B cell (primary cell): ENCODE data around the gene TMTC3. TPM values are rescaled to one million over a fixed set of nuclear protein-coding genes. Genes with fewer than 3 reads are reported as not detected.

Source experiments
- ATAC-seq: fragments of 200-7000 bp; cut with Tn5 transposase; one replicate; pipeline ENCODE4 v1.10.0; 2021; ENCODE audit warnings: low read depth, mild to moderate bottlenecking, moderate number of reproducible peaks, moderate library complexity
- CTCF ChIA-PET: fragments of 350-600 bp; sonication (Branson Sonifier 250); formaldehyde crosslinking; loops from one replicate; lab custom pipeline; 2021; ENCODE audit warnings: antibody characterized with exemption, inconsistent platforms; lab: Charles Lee
- POLR2A ChIA-PET: fragments of 350-600 bp; sonication (Branson Sonifier 250); formaldehyde crosslinking; loops from one replicate; lab custom pipeline; 2021; ENCODE audit warnings: antibody characterized with exemption; lab: Charles Lee
- DNase-seq: peaks from one replicate; pipeline ENCODE4 v3.0.0; 2013
- H2AFZ ChIP-seq: 2 replicates; pipeline ENCODE4 v1.6.1; 2012; ENCODE audit warnings: mild to moderate bottlenecking, low read depth, low read length; ENCODE audit not compliant: insufficient read depth, poor library complexity, severe bottlenecking
- H3K27ac ChIP-seq, 2 donors: 1 replicate in 1 of 2; 2 replicates in 1 of 2; pipeline ENCODE4 v1.5.1; 2012 to 2013; ENCODE audit warnings: low read length in 2 of 2, mild to moderate bottlenecking in 2 of 2, moderate library complexity in 1 of 2
- H3K27me3 ChIP-seq, 4 experiments: fragments of 200-600 bp in 1 of 4; sonication (generic) in 1 of 4; replicated peaks in 1 of 4; 1 replicate in 2 of 4; 2 replicates in 2 of 4; pipeline versions ENCODE4 v1.6.1 to v1.7.0; 2013 to 2016; ENCODE audit warnings: low read length in 3 of 4, mild to moderate bottlenecking in 2 of 4, mixed read lengths in 1 of 4, moderate library complexity in 1 of 4; ENCODE audit not compliant: insufficient read depth in 4 of 4, control insufficient read depth in 3 of 4; ENCODE audit errors: control extremely low read depth in 1 of 4
- H3K36me3 ChIP-seq, 2 experiments: replicated peaks in 1 of 2; 1 replicate in 1 of 2; 2 replicates in 1 of 2; pipeline versions ENCODE4 v1.6.1 to v1.7.1; 2013; ENCODE audit warnings: low read length in 1 of 2; ENCODE audit not compliant: insufficient read depth in 2 of 2, control insufficient read depth in 1 of 2; ENCODE audit errors: control extremely low read depth in 1 of 2, extremely low read depth in 1 of 2
- H3K4me1 ChIP-seq, 2 donors: fragments of 200-600 bp in 1 of 2; sonication (generic) in 1 of 2; 1 replicate in 1 of 2; 2 replicates in 1 of 2; pipeline versions ENCODE4 v1.5.1 to v1.6.1; 2013 to 2017; ENCODE audit warnings: low read length in 2 of 2; ENCODE audit not compliant: control insufficient read depth in 2 of 2, insufficient read depth in 2 of 2
- H3K4me2 ChIP-seq: replicated peaks from 2 replicates; pipeline ENCODE3; 2012; ENCODE audit warnings: mild to moderate bottlenecking, low read depth, low read length; ENCODE audit not compliant: poor library complexity, severe bottlenecking
- H3K4me3 ChIP-seq, 5 experiments: fragments of 200-600 bp in 1 of 5; sonication (generic) in 1 of 5; 1 replicate in 3 of 5; 2 replicates in 2 of 5; pipeline versions ENCODE4 v1.5.1 to v1.7.0; 2011 to 2016; ENCODE audit warnings: low read length in 4 of 5, mild to moderate bottlenecking in 4 of 5, low read depth in 2 of 5, control low read depth in 1 of 5, moderate library complexity in 1 of 5; ENCODE audit not compliant: insufficient read depth in 1 of 5; ENCODE audit errors: control extremely low read depth in 1 of 5, extremely low read depth in 1 of 5
- H3K79me2 ChIP-seq: fragments of 200-600 bp; sonication (generic); one replicate; pipeline ENCODE4 v1.6.0; 2016; ENCODE audit warnings: low read length; ENCODE audit not compliant: control insufficient read depth, insufficient read depth
- H3K9ac ChIP-seq: fragments of 200-600 bp; sonication (generic); 2 replicates; pipeline ENCODE4 v1.6.1; 2017; ENCODE audit warnings: mild to moderate bottlenecking, low read length, moderate library complexity
- H3K9me3 ChIP-seq, 3 donors: one replicate each; pipeline versions ENCODE4 v1.6.1 to v1.7.1; 2013; ENCODE audit warnings: low read length in 2 of 3; ENCODE audit not compliant: control insufficient read depth in 2 of 3, insufficient read depth in 1 of 3; ENCODE audit errors: control extremely low read depth in 1 of 3
- H4K20me1 ChIP-seq: 2 replicates; pipeline ENCODE4 v1.6.0; 2012; ENCODE audit warnings: mild to moderate bottlenecking, low read length; ENCODE audit not compliant: insufficient read depth, control insufficient read depth, poor library complexity, severe bottlenecking
- H3K27ac Mint-ChIP-seq: one replicate; pipeline ENCODE4 v1.8.0; 2021; ENCODE audit warnings: mixed read lengths
- H3K27me3 Mint-ChIP-seq: one replicate; pipeline ENCODE4 v1.8.0; 2021; ENCODE audit warnings: mixed read lengths
- H3K4me1 Mint-ChIP-seq: one replicate; pipeline ENCODE4 v1.8.0; 2021; ENCODE audit warnings: mixed read lengths
- H3K4me3 Mint-ChIP-seq: one replicate; pipeline ENCODE4 v1.8.0; 2021; ENCODE audit warnings: mixed read lengths
- H3K9me3 Mint-ChIP-seq: one replicate; pipeline ENCODE4 v1.8.0; 2022; ENCODE audit warnings: mixed read lengths; ENCODE audit not compliant: insufficient read depth
- EZH2 ChIP-seq: IDR thresholded peaks from 2 replicates; pipeline ENCODE4 v1.6.1; 2012; ENCODE audit warnings: borderline replicate concordance, low read depth, mild to moderate bottlenecking, moderate library complexity, low read length; ENCODE audit not compliant: insufficient read depth, poor library complexity, severe bottlenecking
- whole genome bisulfite sequencing: methylation state at CpG from one replicate; pipeline ENCODE4 v1.1.5; 2013; ENCODE audit warnings: missing lambda C conversion rate; ENCODE audit not compliant: insufficient coverage; 5-methylcytosine and 5-hydroxymethylcytosine counted together
- intact Hi-C: fragments of 100-400 bp; cut with micrococcal nuclease; formaldehyde crosslinking; loops from one replicate; pipeline ENCODE4 v1.10.0; 2022
- polyA plus RNA-seq: library from polyadenylated mRNA; depleted of rRNA; stranded (reverse); fragments of >200 nt; gene quantifications from 2 replicates; pipeline ENCODE4 v1.2.3, GENCODE V29; 2012
- total RNA-seq, 2 donors: library from RNA; stranded (reverse); fragments of 120-200 nt in 1 of 2; gene quantifications; 1 replicate in 1 of 2; 2 replicates in 1 of 2; pipeline versions ENCODE4 v1.2.3 to v1.2.4, GENCODE V29; 2013 to 2022
- TF ChIP-seq, protein P1 (sequence below): fragments of 200-600 bp; IDR thresholded peaks from one replicate; pipeline ENCODE4 v1.8.0; 2022; ENCODE audit warnings: antibody characterized with exemption, mild to moderate bottlenecking

The TMTC3 gene
- total and polyA plus RNA-seq, 2 donors (not counting 1 experiment from before 2014, with no cell fraction given), result 1.7 to 10.1 TPM

DNA sequence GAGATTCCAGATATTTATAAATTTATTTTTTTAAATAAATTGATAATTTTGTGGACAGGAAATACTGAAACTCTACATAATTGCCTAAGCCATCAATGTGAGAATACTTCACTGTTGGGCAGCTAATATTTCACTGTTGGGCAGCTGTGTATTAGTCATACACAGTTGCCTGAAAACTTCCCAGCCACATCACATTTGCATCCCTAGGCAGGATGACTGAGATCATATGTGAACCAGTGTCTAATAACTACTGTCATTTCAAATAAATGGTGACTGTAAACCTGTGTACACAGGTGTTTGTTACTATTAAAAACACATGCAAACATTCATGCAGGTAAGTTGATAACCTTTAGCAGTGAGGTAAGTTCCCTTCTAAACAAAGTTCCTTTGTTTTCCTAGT lies 43.9 kb downstream of the TMTC3 start:
- DNase-seq (no peak), ATAC-seq (no peak)
- Mint-ChIP-seq H3K27ac (no peak overlapping the region), H3K9me3 (no peaks in the 10 kb centered on the region), H3K4me3 (no peak overlapping the region), H3K4me1 (no peaks in the 10 kb centered on the region), H3K27me3 (no peaks in the 10 kb centered on the region)
- intact Hi-C loops, result no loop called here
- Histone ChIP-seq H4K20me1 (no peaks in the 10 kb centered on the region), H3K27ac (no peak overlapping the region), H3K9ac (no peak overlapping the region), H3K4me1 (no peaks in the 10 kb centered on the region), H3K27me3 (no peaks in the 10 kb centered on the region), H3K9me3 (peaks cover 0 to 3% (median 0%) of the 10 kb centered on the region in 3 donors), H3K79me2 (no peaks in the 10 kb centered on the region), H3K4me3 (no peak overlapping the region), H3K4me2 (no peak overlapping the region), H3K36me3 (peaks cover 0 to 13% of the 10 kb centered on the region in 2 experiments), H2AFZ (no peak overlapping the region)
- POLR2A ChIA-PET, result no interaction called here
- CTCF ChIA-PET, result no interaction called here
- TF ChIP-seq EZH2, result no peak
- TF ChIP-seq, protein P1, sequence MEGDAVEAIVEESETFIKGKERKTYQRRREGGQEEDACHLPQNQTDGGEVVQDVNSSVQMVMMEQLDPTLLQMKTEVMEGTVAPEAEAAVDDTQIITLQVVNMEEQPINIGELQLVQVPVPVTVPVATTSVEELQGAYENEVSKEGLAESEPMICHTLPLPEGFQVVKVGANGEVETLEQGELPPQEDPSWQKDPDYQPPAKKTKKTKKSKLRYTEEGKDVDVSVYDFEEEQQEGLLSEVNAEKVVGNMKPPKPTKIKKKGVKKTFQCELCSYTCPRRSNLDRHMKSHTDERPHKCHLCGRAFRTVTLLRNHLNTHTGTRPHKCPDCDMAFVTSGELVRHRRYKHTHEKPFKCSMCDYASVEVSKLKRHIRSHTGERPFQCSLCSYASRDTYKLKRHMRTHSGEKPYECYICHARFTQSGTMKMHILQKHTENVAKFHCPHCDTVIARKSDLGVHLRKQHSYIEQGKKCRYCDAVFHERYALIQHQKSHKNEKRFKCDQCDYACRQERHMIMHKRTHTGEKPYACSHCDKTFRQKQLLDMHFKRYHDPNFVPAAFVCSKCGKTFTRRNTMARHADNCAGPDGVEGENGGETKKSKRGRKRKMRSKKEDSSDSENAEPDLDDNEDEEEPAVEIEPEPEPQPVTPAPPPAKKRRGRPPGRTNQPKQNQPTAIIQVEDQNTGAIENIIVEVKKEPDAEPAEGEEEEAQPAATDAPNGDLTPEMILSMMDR, result no peak

DNA sequence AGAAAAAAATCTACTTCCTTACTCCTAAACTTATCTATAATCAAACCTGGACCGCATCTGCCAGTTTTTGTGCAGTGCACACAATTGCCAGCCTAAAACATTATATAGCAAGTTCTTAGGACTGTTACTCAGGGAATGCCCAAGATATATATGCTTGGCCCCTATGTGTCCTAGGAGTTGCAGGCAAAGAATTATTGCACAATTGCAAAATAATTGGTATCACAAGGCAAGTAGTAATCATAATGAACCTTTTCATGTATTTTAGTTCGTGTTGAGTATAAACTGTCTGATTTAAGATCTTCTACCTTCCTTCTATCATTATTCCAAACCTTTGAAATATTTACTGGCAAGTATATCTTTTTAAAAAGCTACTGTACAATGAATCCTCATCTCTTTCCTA lies 45.5 kb downstream of the TMTC3 start:
- ChIA-PET CTCF (no interaction called here), POLR2A (no interaction called here)
- no peaks in the 10 kb centered on the region for H4K20me1 ChIP-seq
- Mint-ChIP-seq H3K4me3 (no peak overlapping the region), H3K4me1 (no peaks in the 10 kb centered on the region), H3K27ac (no peak overlapping the region), H3K9me3 (no peaks in the 10 kb centered on the region), H3K27me3 (no peaks in the 10 kb centered on the region)
- no peak overlapping the region for H3K4me2 ChIP-seq
- TF ChIP-seq EZH2, result no peak
- TF ChIP-seq, protein P1, result no peak
- peaks cover 0 to 3% (median 0%) of the 10 kb centered on the region in 3 donors for H3K9me3 ChIP-seq
- DNase-seq (no peak), ATAC-seq (no peak)
- peaks cover 0 to 10% of the 10 kb centered on the region in 2 experiments for H3K36me3 ChIP-seq
- no peaks in the 10 kb centered on the region for H3K79me2 ChIP-seq
- no peak overlapping the region for H2AFZ ChIP-seq
- no peaks in the 10 kb centered on the region for H3K4me1 ChIP-seq
- H3K4me3 ChIP-seq, result no peak overlapping the region
- no peak overlapping the region for H3K9ac ChIP-seq
- intact Hi-C loops, result no loop called here
- WGBS, result no CpG with 5 or more reads among the region's 2 CpGs
- H3K27ac ChIP-seq, result no peak overlapping the region
- H3K27me3 ChIP-seq, result no peaks in the 10 kb centered on the region
